T1000 (cell line): ENCODE results near the gene DCTN1.
A peak's percentile ranks its signal among the peaks of the same experiment; 100 is the strongest.
"Not testable (repeated sequence)": the region's sequence is repeated elsewhere in the genome, so short reads cannot be mapped to it uniquely, and the experiment has no call there.

Source experiments
- DNase-seq: peaks from one replicate; lab custom pipeline; 2025; ENCODE audit warnings: mixed read lengths; lab: John Stamatoyannopoulos, UW

DCTN1 gene

GRCh38 chr2:74379851-74380789 is at the start of gene DCTN1:
Gene DCTN1 (minus strand): TSS chr2:74380311. CDS start chr2:74380037, 274 bp downstream.
- no peak for DNase-seq

- DNase-seq: no peak
Measured at GRCh38 chr2:74428675-74429074, 48.6 kb upstream of the DCTN1 start.

- no peak for DNase-seq
Measured at GRCh38 chr2:74427551-74427950, 47.4 kb upstream of the DCTN1 start.

- DNase-seq: no peak
Measured at GRCh38 chr2:74426181-74426758, 46.2 kb upstream of the DCTN1 start.

GRCh38 chr2:74425523-74425922 is 45.4 kb upstream of the DCTN1 start:
- DNase-seq: no peak

GRCh38 chr2:74424995-74425406 is 44.9 kb upstream of the DCTN1 start:
- no peak for DNase-seq

GRCh38 chr2:74424139-74424992 is 44.3 kb upstream of the DCTN1 start:
- DNase-seq: no peak

GRCh38 chr2:74423231-74424095 is 43.4 kb upstream of the DCTN1 start:
- no peak for DNase-seq

GRCh38 chr2:74421221-74421870 is 41.2 kb upstream of the DCTN1 start, which contains the start of the genes C2orf81 and WDR54:
Gene C2orf81 (minus strand): TSS chr2:74421619. CDS start chr2:74421560, 59 bp downstream.
Gene WDR54 (plus strand): TSS chr2:74421730. CDS start chr2:74422154, 424 bp downstream.
- DNase-seq: peak; percentile 90

GRCh38 chr2:74420443-74421103 is 40.5 kb upstream of the DCTN1 start:
- DNase-seq: not testable (repeated sequence)

GRCh38 chr2:74420006-74420405 is 39.9 kb upstream of the DCTN1 start:
- DNase-seq: no peak

- DNase-seq: no peak
Measured at GRCh38 chr2:74419345-74419744, 39.2 kb upstream of the DCTN1 start.

- no peak for DNase-seq
Measured at GRCh38 chr2:74418312-74418711, 38.2 kb upstream of the DCTN1 start.

GRCh38 chr2:74417763-74418162 is 37.7 kb upstream of the DCTN1 start:
- DNase-seq: no peak

- no peak for DNase-seq
Measured at GRCh38 chr2:74417197-74417596, 37.1 kb upstream of the DCTN1 start.

GRCh38 chr2:74416778-74417177 is 36.7 kb upstream of the DCTN1 start:
- DNase-seq: no peak

GRCh38 chr2:74415762-74416395 is 35.8 kb upstream of the DCTN1 start:
- no peak for DNase-seq

GRCh38 chr2:74414881-74415761 is 35.0 kb upstream of the DCTN1 start:
- DNase-seq: no peak

- no peak for DNase-seq
Measured at GRCh38 chr2:74414441-74414840, 34.3 kb upstream of the DCTN1 start.
